Trophoblast cell (in vitro differentiated cells and primary cell): Measurements from ENCODE around the gene ZC3H12D.

Source experiments
- DNase-seq, 2 donors: peaks; one replicate each; pipeline ENCODE4 v3.0.0-alpha.2; 2016
- H2AFZ ChIP-seq: 2 replicates; pipeline ENCODE4 v1.6.1; 2013; ENCODE audit warnings: low read length, moderate library complexity, mild to moderate bottlenecking; ENCODE audit not compliant: insufficient read depth, poor library complexity
- H2AK5ac ChIP-seq: 2 replicates; pipeline ENCODE4 v1.6.1; 2013; ENCODE audit warnings: mild to moderate bottlenecking, low read length
- H2BK120ac ChIP-seq: 2 replicates; pipeline ENCODE4 v1.6.1; 2013; ENCODE audit warnings: low read length, mild to moderate bottlenecking, moderate library complexity; ENCODE audit not compliant: insufficient read depth, poor library complexity
- H2BK12ac ChIP-seq: 2 replicates; pipeline ENCODE4 v1.6.1; 2013; ENCODE audit warnings: mild to moderate bottlenecking, low read length, moderate library complexity
- H2BK5ac ChIP-seq: 2 replicates; pipeline ENCODE4 v1.6.1; 2013; ENCODE audit warnings: low read length, low read depth, moderate library complexity, mild to moderate bottlenecking; ENCODE audit not compliant: poor library complexity
- H3K14ac ChIP-seq: 2 replicates; pipeline ENCODE4 v1.6.1; 2013; ENCODE audit warnings: mild to moderate bottlenecking, low read length
- H3K18ac ChIP-seq: 2 replicates; pipeline ENCODE4 v1.6.1; 2013; ENCODE audit warnings: mild to moderate bottlenecking, low read length
- H3K23ac ChIP-seq: 2 replicates; pipeline ENCODE4 v1.6.1; 2013; ENCODE audit warnings: low read length
- H3K27ac ChIP-seq: 2 replicates; pipeline ENCODE4 v1.5.1; 2013; ENCODE audit warnings: low read depth, mild to moderate bottlenecking, inconsistent platforms, low read length, moderate library complexity
- H3K27me3 ChIP-seq: 2 replicates; pipeline ENCODE4 v1.6.1; 2013; ENCODE audit warnings: inconsistent platforms, mild to moderate bottlenecking, low read length, moderate library complexity; ENCODE audit not compliant: insufficient read depth
- H3K36me3 ChIP-seq, 2 experiments: 1 replicate in 1 of 2; 2 replicates in 1 of 2; pipeline ENCODE4 v1.6.1; 2013; ENCODE audit warnings: low read length in 2 of 2, mild to moderate bottlenecking in 2 of 2, moderate library complexity in 1 of 2; ENCODE audit not compliant: insufficient read depth in 2 of 2, control insufficient read depth in 1 of 2
- H3K4ac ChIP-seq: 2 replicates; pipeline ENCODE4 v1.6.1; 2013; ENCODE audit warnings: low read depth, mild to moderate bottlenecking, low read length, moderate library complexity
- H3K4me1 ChIP-seq, 2 experiments: 1 replicate in 1 of 2; 2 replicates in 1 of 2; pipeline ENCODE4 v1.6.1; 2013; ENCODE audit warnings: low read length in 2 of 2, mild to moderate bottlenecking in 2 of 2, moderate library complexity in 1 of 2; ENCODE audit not compliant: insufficient read depth in 2 of 2, control insufficient read depth in 1 of 2
- H3K4me2 ChIP-seq: 2 replicates; pipeline ENCODE4 v1.6.1; 2013; ENCODE audit warnings: inconsistent platforms, mild to moderate bottlenecking, low read length, moderate library complexity
- H3K4me3 ChIP-seq: 2 replicates; pipeline ENCODE4 v1.5.1; 2013; ENCODE audit warnings: mild to moderate bottlenecking, low read depth, low read length, inconsistent platforms
- H3K79me1 ChIP-seq: one replicate; pipeline ENCODE4 v1.6.1; 2013; ENCODE audit warnings: low read length
- H3K79me2 ChIP-seq: 2 replicates; pipeline ENCODE4 v1.6.1; 2013; ENCODE audit warnings: low read length, mild to moderate bottlenecking; ENCODE audit not compliant: control insufficient read depth, insufficient read depth, poor library complexity
- H3K9ac ChIP-seq: 2 replicates; pipeline ENCODE4 v1.6.1; 2013; ENCODE audit warnings: mild to moderate bottlenecking, low read length
- H3K9me3 ChIP-seq: 2 replicates; pipeline ENCODE4 v1.6.1; 2013; ENCODE audit warnings: low read depth, mild to moderate bottlenecking, control low read depth, inconsistent platforms, low read length; ENCODE audit not compliant: insufficient read depth
- H4K12ac ChIP-seq: 2 replicates; pipeline ENCODE4 v1.6.1; 2013; ENCODE audit warnings: low read depth, mild to moderate bottlenecking, low read length, moderate library complexity
- H4K8ac ChIP-seq: 2 replicates; pipeline ENCODE4 v1.6.1; 2013; ENCODE audit warnings: low read depth, mild to moderate bottlenecking, low read length, moderate library complexity
- H4K91ac ChIP-seq: one replicate; pipeline ENCODE4 v1.6.1; 2013; ENCODE audit warnings: low read depth, mild to moderate bottlenecking, low read length, moderate library complexity
- WGBS: extraction: QIAGEN DNeasy Blood & Tissue Kit; methylation state at CpG from one replicate; pipeline ENCODE4 v1.1.7; 2013; ENCODE audit warnings: missing lambda C conversion rate; ENCODE audit not compliant: insufficient read length, insufficient coverage; ENCODE audit errors: extremely low coverage; 5-methylcytosine and 5-hydroxymethylcytosine counted together

The ZC3H12D gene

DNA sequence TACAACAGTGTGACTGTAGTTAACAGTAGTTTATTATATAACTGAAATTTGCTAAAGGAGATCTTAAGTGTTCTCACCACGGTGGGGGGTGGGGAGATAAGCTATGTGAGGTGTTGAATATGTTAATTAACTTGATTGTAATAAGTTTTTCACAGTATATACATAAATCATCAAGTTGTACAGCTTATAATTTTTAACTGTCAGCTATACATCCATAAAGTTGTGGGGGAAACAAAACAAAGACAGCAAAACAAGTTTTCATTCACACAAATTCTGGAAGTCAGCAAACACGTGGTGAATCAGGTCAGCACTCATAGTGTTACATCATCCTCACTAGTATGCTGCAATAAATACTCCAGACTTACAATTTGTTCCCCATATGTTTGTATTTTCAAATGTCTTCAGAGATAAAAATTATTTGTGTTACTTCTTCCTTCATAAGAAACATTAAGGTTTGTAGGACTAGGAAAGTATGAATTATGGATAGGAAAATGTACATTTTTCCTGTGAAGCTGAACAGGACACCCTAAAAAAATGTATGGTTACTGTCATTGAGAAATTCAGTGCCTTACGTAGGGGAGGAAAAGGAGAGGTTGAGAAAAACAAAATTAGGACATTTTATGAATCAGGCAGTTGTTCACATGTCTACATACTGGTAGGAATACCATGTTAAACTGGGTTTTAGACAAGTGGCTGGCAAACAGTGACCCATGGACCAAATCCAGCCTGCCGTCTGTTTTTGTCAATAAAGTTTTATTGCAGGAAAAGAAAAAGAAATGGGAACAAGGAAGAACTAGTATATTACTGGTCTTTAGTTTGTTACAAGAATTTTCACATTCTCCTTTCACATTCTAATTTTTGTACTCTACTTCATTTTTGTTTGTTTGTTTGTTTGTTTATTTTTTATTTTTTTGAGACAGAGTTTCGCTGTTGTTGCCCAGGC is 78.7 kb downstream of the ZC3H12D start:
- H3K14ac ChIP-seq, result no peak overlapping the region
- WGBS, result no CpG with 5 or more reads among the region's 5 CpGs

DNA sequence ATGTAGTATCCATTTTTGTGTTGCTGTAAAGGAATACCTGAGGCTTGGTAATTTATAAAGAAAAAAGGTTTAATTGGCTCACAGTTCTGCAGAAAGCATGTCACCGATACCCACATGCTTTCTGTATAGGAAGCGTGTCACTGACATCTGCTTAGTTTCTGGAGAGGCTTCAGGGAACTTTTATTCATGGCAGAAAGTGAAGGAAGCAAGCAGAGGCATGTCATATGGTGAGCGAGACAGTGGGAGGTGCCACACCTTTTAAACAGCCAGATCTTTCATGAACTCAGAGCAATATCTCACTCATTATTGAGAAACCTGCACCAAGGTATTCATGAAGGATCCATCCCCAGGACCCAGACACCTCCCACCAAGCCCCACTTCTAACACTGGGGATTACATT is 81.3 kb downstream of the ZC3H12D start:
- Histone ChIP-seq H3K4ac (no peak overlapping the region), H3K27ac (no peak overlapping the region), H4K91ac (no peak overlapping the region), H2BK5ac (no peak overlapping the region), H3K23ac (no peak overlapping the region), H3K36me3 (peaks cover 5 to 10% of the 10 kb centered on the region in 2 experiments), H2AFZ (no peak overlapping the region), H2AK5ac (no peak overlapping the region), H3K9me3 (no peaks in the 10 kb centered on the region), H3K27me3 (no peaks in the 10 kb centered on the region), H4K8ac (no peak overlapping the region), H3K4me2 (no peak overlapping the region), H3K9ac (no peak overlapping the region), H3K14ac (no peak overlapping the region), H3K4me1 (no peaks in the 10 kb centered on the region), H2BK120ac (no peak overlapping the region), H3K18ac (no peak overlapping the region), H3K79me1 (no peaks in the 10 kb centered on the region), H3K79me2 (no peaks in the 10 kb centered on the region), H4K12ac (no peak overlapping the region), H2BK12ac (no peak overlapping the region), H3K4me3 (no peak overlapping the region)
- DNase-seq, result no peak
- no CpG with 5 or more reads among the region's 3 CpGs for WGBS

More for the DNA sequence above, 78.7 kb downstream of the ZC3H12D start:
- H2AFZ ChIP-seq, result no peak overlapping the region
- no peak overlapping the region for H2AK5ac ChIP-seq
- no peak overlapping the region for H3K4ac ChIP-seq
- H3K23ac ChIP-seq, result no peak overlapping the region
- H2BK5ac ChIP-seq, result no peak overlapping the region
- peak in 1 of 2 donors; percentile 26 for DNase-seq
- H3K27ac ChIP-seq, result no peak overlapping the region
- no peak overlapping the region for H3K9ac ChIP-seq
- no peak overlapping the region for H3K4me3 ChIP-seq
- no peak overlapping the region for H3K18ac ChIP-seq
- no peaks in the 10 kb centered on the region for H3K79me2 ChIP-seq
- H4K91ac ChIP-seq, result no peak overlapping the region
- peaks cover 3 to 16% of the 10 kb centered on the region in 2 experiments for H3K36me3 ChIP-seq
- H2BK12ac ChIP-seq, result no peak overlapping the region
- no peak overlapping the region for H4K8ac ChIP-seq
- H3K9me3 ChIP-seq, result no peaks in the 10 kb centered on the region
- no peaks in the 10 kb centered on the region for H3K27me3 ChIP-seq
- no peak overlapping the region for H4K12ac ChIP-seq
- no peaks in the 10 kb centered on the region for H3K4me1 ChIP-seq
- no peak overlapping the region for H3K4me2 ChIP-seq
- H3K79me1 ChIP-seq, result no peaks in the 10 kb centered on the region
- H2BK120ac ChIP-seq, result no peak overlapping the region

DNA sequence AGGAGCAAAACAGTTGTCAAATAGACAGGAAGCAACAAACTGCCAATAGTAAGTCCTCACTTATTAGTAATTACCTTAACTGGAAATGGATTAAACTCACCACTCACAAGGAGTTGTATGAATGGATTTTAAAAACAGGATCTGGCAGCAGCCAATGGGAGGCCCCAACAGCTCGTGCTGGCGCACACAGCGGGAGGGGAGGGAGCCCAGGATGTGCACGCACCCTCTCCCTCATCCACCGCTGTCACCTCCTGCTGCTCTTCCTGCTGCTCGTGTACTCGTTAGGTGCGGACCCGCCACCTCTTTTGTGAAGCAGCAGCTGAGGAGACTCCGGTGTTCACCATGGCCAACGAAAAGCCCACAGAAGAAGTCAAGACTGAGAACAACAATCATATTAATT is 84.8 kb downstream of the ZC3H12D start, which contains the start of gene SUMO4:
Gene SUMO4, plus strand, starts transcription at position 213 of the 400 bp plus-strand sequence. Its CDS starts 130 bp downstream, at position 343.
- no peak within 1 kb of the TSS for H3K18ac ChIP-seq
- H4K12ac ChIP-seq, result no peak within 1 kb of the TSS
- H3K36me3 ChIP-seq, result peaks cover 5 to 10% of the 10 kb centered on the region in 2 experiments
- no peak within 1 kb of the TSS for H3K27ac ChIP-seq
- no peak within 1 kb of the TSS for H2BK120ac ChIP-seq
- H3K9me3 ChIP-seq, result no peaks in the 10 kb centered on the region
- H2BK5ac ChIP-seq, result no peak within 1 kb of the TSS
- H3K4ac ChIP-seq, result no peak within 1 kb of the TSS
- H3K79me2 ChIP-seq, result no peaks in the 10 kb centered on the region
- H2AK5ac ChIP-seq, result no peak within 1 kb of the TSS
- H3K79me1 ChIP-seq, result no peaks in the 10 kb centered on the region
- no peak within 1 kb of the TSS for H3K14ac ChIP-seq
- H3K4me3 ChIP-seq, result peak within 1 kb of the TSS; percentile 6
- H3K4me1 ChIP-seq, result no peaks in the 10 kb centered on the region
- no peak within 1 kb of the TSS for H2BK12ac ChIP-seq
- no peak within 1 kb of the TSS for H3K23ac ChIP-seq
- no peak within 1 kb of the TSS for H2AFZ ChIP-seq
- no peak within 1 kb of the TSS for H3K4me2 ChIP-seq
- H3K27me3 ChIP-seq, result no peaks in the 10 kb centered on the region
- H4K8ac ChIP-seq, result no peak within 1 kb of the TSS
- no peak for DNase-seq
- H3K9ac ChIP-seq, result no peak within 1 kb of the TSS
- WGBS, result no CpG with 5 or more reads among the region's 11 CpGs
- H4K91ac ChIP-seq, result no peak within 1 kb of the TSS

DNA sequence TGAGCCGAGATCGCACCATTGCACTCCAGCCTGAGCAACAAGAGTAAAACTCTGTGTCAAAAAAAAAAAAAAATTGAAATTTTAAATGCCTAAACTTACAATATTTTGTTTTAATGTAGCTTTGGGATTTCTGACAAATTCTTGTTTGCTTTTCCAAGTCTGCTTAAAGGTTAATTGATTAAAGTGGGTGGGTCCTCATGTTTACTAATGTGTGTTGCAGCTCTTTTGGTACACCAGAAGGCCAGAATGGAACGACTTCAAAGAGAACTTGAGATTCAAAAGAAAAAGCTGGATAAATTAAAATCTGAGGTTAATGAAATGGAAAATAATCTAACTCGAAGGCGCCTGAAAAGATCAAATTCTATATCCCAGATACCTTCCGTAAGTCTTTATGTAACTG is 87.4 kb downstream of the ZC3H12D start:
- no peak overlapping the region for H3K14ac ChIP-seq
- WGBS, result no CpG with 5 or more reads among the region's 6 CpGs
- no peaks in the 10 kb centered on the region for H3K9me3 ChIP-seq
- H3K23ac ChIP-seq, result no peak overlapping the region
- H3K27me3 ChIP-seq, result no peaks in the 10 kb centered on the region
- no peaks in the 10 kb centered on the region for H3K4me1 ChIP-seq
- no peak overlapping the region for H2AFZ ChIP-seq
- no peak overlapping the region for H3K9ac ChIP-seq
- H2AK5ac ChIP-seq, result no peak overlapping the region
- no peak overlapping the region for H3K18ac ChIP-seq
- no peak overlapping the region for H4K8ac ChIP-seq
- no peak for DNase-seq
- no peak overlapping the region for H4K91ac ChIP-seq
- H3K4me3 ChIP-seq, result no peak overlapping the region
- no peaks in the 10 kb centered on the region for H3K79me2 ChIP-seq
- H3K79me1 ChIP-seq, result no peaks in the 10 kb centered on the region
- H3K4me2 ChIP-seq, result no peak overlapping the region
- H3K27ac ChIP-seq, result no peak overlapping the region
- no peak overlapping the region for H2BK120ac ChIP-seq
- no peak overlapping the region for H2BK5ac ChIP-seq
- peaks cover 3 to 6% of the 10 kb centered on the region in 2 experiments for H3K36me3 ChIP-seq
- H4K12ac ChIP-seq, result no peak overlapping the region
- H2BK12ac ChIP-seq, result no peak overlapping the region
- H3K4ac ChIP-seq, result no peak overlapping the region
